ENCODE data around the gene TREM2. TPM values are rescaled to one million over a fixed set of nuclear protein-coding genes. Genes with fewer than 3 reads are reported as not detected.

The TREM2 gene
- total and polyA plus RNA-seq, 2 experiments from 2014 or later: 2.2 to 2.5 TPM

- no peaks in the 10 kb centered on the region for H3K79me2 ChIP-seq
- no peak for DNase-seq (ENCODE audit: low spot score)
These were observed 15.0 kb downstream of the TREM2 start for GRCh38 chr6:41147917-41148316.

GRCh38 chr6:41136911-41137310 lies 26.0 kb downstream of the TREM2 start:
- Histone ChIP-seq H3K79me2 (no peaks in the 10 kb centered on the region), H3K4me2 (no peak overlapping the region), H3K36me3 (replicated peaks; ENCODE audit: insufficient read depth, low read depth) (no peaks in the 10 kb centered on the region), H3K4me1 (ENCODE audit: insufficient read depth) (no peaks in the 10 kb centered on the region), H3K4me3 (no peak overlapping the region), H3K27me3 (no peaks in the 10 kb centered on the region), H3K27ac (no peak overlapping the region), H2AFZ (no peak overlapping the region), H4K20me1 (ENCODE audit: insufficient read depth, poor library complexity, severe bottlenecking) (no peaks in the 10 kb centered on the region), H3K9me2 (replicated peaks; ENCODE audit: insufficient read depth) (no peaks in the 10 kb centered on the region), H3K9me3 (ENCODE audit: low read depth) (no peaks in the 10 kb centered on the region)
- TF ChIP-seq CTCF (IDR thresholded peaks at IDR 0.05; ENCODE audit: poor library complexity) (no peak), EZH2 (IDR thresholded peaks at IDR 0.05; ENCODE audit: borderline replicate concordance) (no peak), EZH2phosphoT487 (IDR thresholded peaks at IDR 0.05; ENCODE audit: low read depth, severe bottlenecking, unreplicated experiment) (no peak)
- DNase-seq (ENCODE audit: low spot score): no peak

More at GRCh38 chr6:41147917-41148316, 15.0 kb downstream of the TREM2 start:
- no peaks in the 10 kb centered on the region for H3K36me3 ChIP-seq (replicated peaks; ENCODE audit: insufficient read depth, low read depth)
- no peaks in the 10 kb centered on the region for H3K4me1 ChIP-seq (ENCODE audit: insufficient read depth)
- no peaks in the 10 kb centered on the region for H3K9me3 ChIP-seq (ENCODE audit: low read depth)
- WGBS (ENCODE audit: low lambda C conversion rate, missing lambda C conversion rate): 100% methylated on average over 1 of the region's 1 CpG
- no peak overlapping the region for H3K27ac ChIP-seq
- H2AFZ ChIP-seq: no peak overlapping the region
- no peak overlapping the region for H3K4me3 ChIP-seq
- no peak overlapping the region for H3K4me2 ChIP-seq
- no peaks in the 10 kb centered on the region for H3K9me2 ChIP-seq (replicated peaks; ENCODE audit: insufficient read depth)
- no peaks in the 10 kb centered on the region for H4K20me1 ChIP-seq (ENCODE audit: insufficient read depth, poor library complexity, severe bottlenecking)
- H3K27me3 ChIP-seq: no peaks in the 10 kb centered on the region
- no peak for TF ChIP-seq EZH2 (IDR thresholded peaks at IDR 0.05; ENCODE audit: borderline replicate concordance)
- no peak for TF ChIP-seq CTCF (IDR thresholded peaks at IDR 0.05; ENCODE audit: poor library complexity)
- no peak for TF ChIP-seq EZH2phosphoT487 (IDR thresholded peaks at IDR 0.05; ENCODE audit: low read depth, severe bottlenecking, unreplicated experiment)

- Histone ChIP-seq H3K4me1 (ENCODE audit: insufficient read depth) (no peaks in the 10 kb centered on the region), H3K9me2 (replicated peaks; ENCODE audit: insufficient read depth) (no peaks in the 10 kb centered on the region), H3K4me3 (no peak overlapping the region), H3K27me3 (no peaks in the 10 kb centered on the region), H4K20me1 (ENCODE audit: insufficient read depth, poor library complexity, severe bottlenecking) (no peaks in the 10 kb centered on the region), H3K27ac (no peak overlapping the region), H3K9me3 (ENCODE audit: low read depth) (no peaks in the 10 kb centered on the region), H3K79me2 (no peaks in the 10 kb centered on the region), H2AFZ (no peak overlapping the region), H3K4me2 (no peak overlapping the region), H3K36me3 (replicated peaks; ENCODE audit: insufficient read depth, low read depth) (no peaks in the 10 kb centered on the region)
- TF ChIP-seq CTCF (IDR thresholded peaks at IDR 0.05; ENCODE audit: poor library complexity): no peak
- TF ChIP-seq EZH2phosphoT487 (IDR thresholded peaks at IDR 0.05; ENCODE audit: low read depth, severe bottlenecking, unreplicated experiment): no peak
- TF ChIP-seq EZH2 (IDR thresholded peaks at IDR 0.05; ENCODE audit: borderline replicate concordance): no peak
- 86% methylated on average over 3 of the region's 3 CpGs for WGBS (ENCODE audit: low lambda C conversion rate, missing lambda C conversion rate)
- DNase-seq (ENCODE audit: low spot score): no peak
These were observed 27.7 kb downstream of the TREM2 start for GRCh38 chr6:41135062-41135832.

Measured in hepatocyte (in vitro differentiated cells).